PC-9 (cell line): Measurements from ENCODE around the gene MYCN. TPM values are rescaled to one million over a fixed set of nuclear protein-coding genes. Genes with fewer than 3 reads are reported as not detected.

Experiments
- BruUV-seq: library from RNA; stranded (reverse); fragments of 400-500 nt; replicated peaks from 2 replicates; lab custom pipeline; 2021; lab: Mats Ljungman, UMichigan
- CTCF ChIA-PET: fragments of 300-600 bp; sonication (Branson Sonifier 250); formaldehyde crosslinking; loops from one replicate; lab custom pipeline; 2022; ENCODE audit warnings: antibody characterized with exemption; lab: Charles Lee
- POLR2A ChIA-PET: fragments of 300-600 bp; sonication (Branson Sonifier 250); formaldehyde crosslinking; loops from one replicate; lab custom pipeline; 2022; ENCODE audit warnings: antibody characterized with exemption; ENCODE audit not compliant: unreplicated experiment; lab: Charles Lee
- DNase-seq, 2 experiments: peaks; one replicate each; pipeline versions ENCODE4 v3.0.0 to v3.0.0-alpha.2; 2015 to 2022; ENCODE audit warnings: mixed read lengths in 1 of 2
- H2AFZ ChIP-seq: fragments of 200-600 bp; sonication (generic); 2 replicates; pipeline ENCODE4 v1.8.1; 2017; ENCODE audit warnings: antibody characterized with exemption
- H3F3A ChIP-seq: fragments of 200-600 bp; sonication (generic); 2 replicates; pipeline ENCODE4 v1.8.1; 2017; ENCODE audit warnings: antibody characterized with exemption, mild to moderate bottlenecking, low read depth; ENCODE audit not compliant: insufficient read depth
- H3K27ac ChIP-seq: fragments of 200-600 bp; sonication (generic); 2 replicates; pipeline ENCODE4 v1.6.1; 2016; ENCODE audit warnings: mixed run types
- H3K27me3 ChIP-seq: fragments of 200-600 bp; sonication (generic); 2 replicates; pipeline ENCODE4 v1.6.1; 2016; ENCODE audit warnings: low read depth, mixed run types; ENCODE audit not compliant: insufficient read depth
- H3K36me3 ChIP-seq: fragments of 200-600 bp; sonication (generic); 2 replicates; pipeline ENCODE4 v1.6.1; 2016; ENCODE audit warnings: low read depth, mixed run types
- H3K4me1 ChIP-seq: fragments of 200-600 bp; sonication (generic); replicated peaks from 2 replicates; pipeline ENCODE4 v1.6.1; 2016; ENCODE audit warnings: mixed run types; ENCODE audit not compliant: insufficient read depth
- H3K4me2 ChIP-seq: fragments of 200-600 bp; sonication (generic); 2 replicates; pipeline ENCODE4 v1.6.1; 2017; ENCODE audit warnings: mixed run types
- H3K4me3 ChIP-seq: fragments of 200-600 bp; sonication (generic); 2 replicates; pipeline ENCODE4 v1.6.1; 2016; ENCODE audit warnings: mixed run types
- H3K79me2 ChIP-seq: fragments of 200-600 bp; sonication (generic); 2 replicates; pipeline ENCODE4 v1.6.1; 2017; ENCODE audit warnings: low read depth, mixed run types
- H3K9me2 ChIP-seq: fragments of 200-600 bp; sonication (generic); 2 replicates; pipeline ENCODE4 v1.8.1; 2017; ENCODE audit warnings: mild to moderate bottlenecking; ENCODE audit not compliant: insufficient read depth
- H3K9me3 ChIP-seq: fragments of 200-600 bp; sonication (generic); 2 replicates; pipeline ENCODE4 v1.8.1; 2016; ENCODE audit warnings: low read depth; ENCODE audit not compliant: insufficient read depth
- H4K20me1 ChIP-seq: fragments of 200-600 bp; sonication (generic); 2 replicates; pipeline ENCODE4 v1.8.1; 2017; ENCODE audit not compliant: insufficient read depth
- CTCF ChIP-seq: fragments of 200-600 bp; sonication (generic); conservative IDR thresholded peaks from 2 replicates; pipeline ENCODE4 v1.6.1; 2017; ENCODE audit warnings: mixed run types, antibody characterized with exemption, mild to moderate bottlenecking, moderate library complexity
- EZH2 ChIP-seq: fragments of 200-600 bp; sonication (generic); IDR thresholded peaks from 2 replicates; pipeline ENCODE4 v1.8.0; 2017; ENCODE audit warnings: antibody characterized with exemption, low read depth
- intact Hi-C: fragments of 100-400 bp; cut with micrococcal nuclease; formaldehyde crosslinking; loops from one replicate; pipeline ENCODE4 v1.10.0; 2022; ENCODE audit not compliant: unreplicated experiment
- total RNA-seq: library from RNA; stranded (reverse); gene quantifications from 2 replicates; pipeline ENCODE4 v1.2.3, GENCODE V29; 2021

MYCN gene
- total RNA-seq, 1 experiment from 2014 or later: not detected

DNA sequence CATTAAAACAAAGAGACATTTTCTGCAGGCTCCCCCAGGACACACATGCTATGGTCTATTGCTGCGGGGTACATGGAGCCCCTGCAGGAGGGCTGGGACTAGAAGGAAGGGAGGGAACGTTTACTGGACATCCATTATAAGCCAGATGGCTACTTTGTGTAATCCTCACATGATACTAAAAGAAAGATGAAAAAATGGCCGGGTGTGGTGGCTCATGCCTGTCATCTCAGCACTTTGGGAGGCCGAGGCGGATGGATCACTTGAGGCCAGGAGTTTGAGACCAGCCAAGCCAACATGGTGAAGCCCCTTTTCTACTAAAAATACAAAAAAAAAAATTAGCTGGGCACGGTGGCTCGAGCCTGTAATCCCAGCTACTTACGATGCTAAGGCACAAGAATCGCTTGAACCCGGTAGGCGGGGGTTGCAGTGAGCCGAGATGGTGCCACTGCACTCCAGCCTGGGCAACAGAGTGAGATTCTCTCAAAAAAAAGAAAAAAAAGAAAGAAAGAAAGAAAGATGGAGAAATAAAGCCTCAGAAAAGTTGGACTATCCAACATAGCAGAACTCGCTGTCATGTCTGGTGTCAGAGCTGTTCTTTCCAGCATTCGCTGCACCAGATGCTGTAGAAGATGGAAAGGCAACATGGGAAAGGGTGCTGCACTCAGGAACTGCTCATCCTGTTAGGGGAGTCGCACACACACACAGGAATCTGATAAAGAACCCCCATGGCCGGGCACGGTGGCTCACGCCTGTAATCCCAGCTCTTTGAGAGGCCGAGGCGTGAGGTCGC lies 7.8 kb upstream of the MYCN start:
- peaks cover 80% of the 10 kb centered on the region for H3K27me3 ChIP-seq
- no peaks in the 10 kb centered on the region for H3F3A ChIP-seq
- H3K9me2 ChIP-seq: no peaks in the 10 kb centered on the region
- no peak overlapping the region for H2AFZ ChIP-seq
- H3K27ac ChIP-seq: no peak overlapping the region
- no peaks in the 10 kb centered on the region for H4K20me1 ChIP-seq
- CTCF ChIA-PET: no interaction called here
- no TSS peak for BruUV-seq
- H3K9me3 ChIP-seq: no peaks in the 10 kb centered on the region
- no peaks in the 10 kb centered on the region for H3K36me3 ChIP-seq
- H3K79me2 ChIP-seq: no peaks in the 10 kb centered on the region
- intact Hi-C loops: loop anchor here (10.0 kb wide), 1 partner anchor 552 kb away; no protein-coding TSS in a partner anchor
- H3K4me1 ChIP-seq: no peaks in the 10 kb centered on the region
- no peak for DNase-seq
- TF ChIP-seq CTCF (no peak), EZH2 (no peak)
- POLR2A ChIA-PET: no interaction called here
- H3K4me2 ChIP-seq: no peak overlapping the region
- H3K4me3 ChIP-seq: no peak overlapping the region

GRCh38 chr2:15933184-15933845 lies 7.0 kb upstream of the MYCN start:
- H3K9me2 ChIP-seq: no peaks in the 10 kb centered on the region
- ChIA-PET CTCF (no interaction called here), POLR2A (no interaction called here)
- no peak overlapping the region for H3K27ac ChIP-seq
- H4K20me1 ChIP-seq: no peaks in the 10 kb centered on the region
- H3K4me2 ChIP-seq: no peak overlapping the region
- intact Hi-C loops: loop anchor here (10.0 kb wide), 1 partner anchor 551 kb away; no protein-coding TSS in a partner anchor
- DNase-seq: no peak
- H3K4me3 ChIP-seq: no peak overlapping the region
- H3K79me2 ChIP-seq: no peaks in the 10 kb centered on the region
- no TSS peak for BruUV-seq
- TF ChIP-seq EZH2 (no peak), CTCF (no peak)
- H3K9me3 ChIP-seq: no peaks in the 10 kb centered on the region
- no peaks in the 10 kb centered on the region for H3F3A ChIP-seq
- H3K36me3 ChIP-seq: no peaks in the 10 kb centered on the region
- H3K4me1 ChIP-seq: no peaks in the 10 kb centered on the region
- H3K27me3 ChIP-seq: peaks cover 80% of the 10 kb centered on the region
- no peak overlapping the region for H2AFZ ChIP-seq

- BruUV-seq: no TSS peak
- peaks cover 80% of the 10 kb centered on the region for H3K27me3 ChIP-seq
- TF ChIP-seq CTCF (no peak), EZH2 (no peak)
- H2AFZ ChIP-seq: no peak overlapping the region
- H3K79me2 ChIP-seq: no peaks in the 10 kb centered on the region
- no peaks in the 10 kb centered on the region for H3F3A ChIP-seq
- intact Hi-C loops: loop anchor here (10.0 kb wide), 1 partner anchor 550 kb away; no protein-coding TSS in a partner anchor
- H3K9me3 ChIP-seq: no peaks in the 10 kb centered on the region
- no peaks in the 10 kb centered on the region for H3K4me1 ChIP-seq
- no peak overlapping the region for H3K4me2 ChIP-seq
- ChIA-PET POLR2A (no interaction called here), CTCF (no interaction called here)
- no peaks in the 10 kb centered on the region for H3K9me2 ChIP-seq
- no peak for DNase-seq
- H3K4me3 ChIP-seq: no peak overlapping the region
- H4K20me1 ChIP-seq: no peaks in the 10 kb centered on the region
- no peaks in the 10 kb centered on the region for H3K36me3 ChIP-seq
- no peak overlapping the region for H3K27ac ChIP-seq
Observed at GRCh38 chr2:15934291-15934945, 5.9 kb upstream of the MYCN start.
